PC-3 (cell line): Measurements from ENCODE around the gene ASF1B. TPM values are rescaled to one million over a fixed set of nuclear protein-coding genes. Genes with fewer than 3 reads are reported as not detected.

Source experiments
- ATAC-seq: fragments of 200-7000 bp; cut with Tn5 transposase; 2 replicates; pipeline ENCODE4 v1.9.1; 2020; ENCODE audit warnings: mild to moderate bottlenecking, moderate library complexity
- BruUV-seq: library from RNA; stranded (reverse); fragments of 400-500 nt; replicated peaks from 2 replicates; lab custom pipeline; 2021; lab: Mats Ljungman, UMichigan
- CTCF ChIA-PET: fragments of 300-600 bp; sonication (Branson Sonifier 250); formaldehyde crosslinking; loops from one replicate; lab custom pipeline; 2022; ENCODE audit warnings: antibody characterized with exemption; lab: Charles Lee
- POLR2A ChIA-PET: fragments of 300-600 bp; sonication (Branson Sonifier 250); formaldehyde crosslinking; loops from one replicate; lab custom pipeline; 2022; ENCODE audit warnings: antibody characterized with exemption; ENCODE audit not compliant: unreplicated experiment; lab: Charles Lee
- DNase-seq: peaks from one replicate; pipeline ENCODE4 v3.0.0-alpha.2; 2015
- H2AFZ ChIP-seq: fragments of 300-600 bp; sonication (generic); 2 replicates; pipeline ENCODE4 v1.6.0; 2016; ENCODE audit warnings: antibody characterized with exemption, low read length
- H3F3A ChIP-seq: fragments of 300-600 bp; sonication (generic); one replicate; pipeline ENCODE4 v1.6.0; 2017; ENCODE audit warnings: antibody characterized with exemption, low read length, control low read depth, mild to moderate bottlenecking; ENCODE audit not compliant: unreplicated experiment
- H3K27ac ChIP-seq: fragments of 300-600 bp; sonication (generic); 2 replicates; pipeline ENCODE4 v1.5.1; 2016; ENCODE audit warnings: mild to moderate bottlenecking, low read length
- H3K27me3 ChIP-seq: fragments of 300-600 bp; sonication (generic); 2 replicates; pipeline ENCODE4 v1.6.1; 2016; ENCODE audit warnings: low read length, mixed read lengths
- H3K36me3 ChIP-seq: fragments of 300-600 bp; sonication (generic); 2 replicates; pipeline ENCODE4 v1.6.1; 2016; ENCODE audit warnings: low read depth, mixed run types, low read length, mixed read lengths
- H3K4me1 ChIP-seq: fragments of 300-600 bp; sonication (generic); 2 replicates; pipeline ENCODE4 v1.5.1; 2016; ENCODE audit warnings: low read length; ENCODE audit not compliant: insufficient read depth
- H3K4me2 ChIP-seq: fragments of 300-600 bp; sonication (generic); 2 replicates; pipeline ENCODE4 v1.6.0; 2016; ENCODE audit warnings: low read length
- H3K4me3 ChIP-seq: fragments of 300-600 bp; sonication (generic); 2 replicates; pipeline ENCODE4 v1.5.1; 2016; ENCODE audit warnings: mild to moderate bottlenecking, low read length, mixed read lengths
- H3K79me2 ChIP-seq: fragments of 300-600 bp; sonication (generic); 2 replicates; pipeline ENCODE4 v1.6.1; 2017; ENCODE audit warnings: low read length, mixed read lengths
- H3K9ac ChIP-seq: fragments of 300-600 bp; sonication (generic); 2 replicates; pipeline ENCODE4 v1.6.0; 2016; ENCODE audit warnings: mild to moderate bottlenecking, low read length
- H3K9me2 ChIP-seq: fragments of 300-600 bp; sonication (generic); replicated peaks from 2 replicates; pipeline ENCODE4 v1.6.1; 2016; ENCODE audit warnings: mixed run types, low read length, mixed read lengths
- H3K9me3 ChIP-seq: fragments of 300-600 bp; sonication (generic); 2 replicates; pipeline ENCODE4 v1.6.1; 2016; ENCODE audit warnings: low read length, mixed read lengths
- H4K20me1 ChIP-seq: fragments of 300-600 bp; sonication (generic); 2 replicates; pipeline ENCODE4 v1.6.1; 2016; ENCODE audit warnings: low read length, mixed read lengths
- EZH2 ChIP-seq: fragments of 300-600 bp; sonication (generic); IDR thresholded peaks from one replicate; pipeline ENCODE4 v1.6.1; 2017; ENCODE audit warnings: antibody characterized with exemption, mild to moderate bottlenecking, low read length; ENCODE audit not compliant: unreplicated experiment
- EZH2phosphoT487 ChIP-seq: fragments of 300-600 bp; sonication (generic); IDR thresholded peaks from 2 replicates; pipeline ENCODE4 v1.6.1; 2018; ENCODE audit warnings: mild to moderate bottlenecking, antibody characterized with exemption, low read length, borderline replicate concordance
- intact Hi-C: fragments of 100-400 bp; cut with micrococcal nuclease; formaldehyde crosslinking; loops from 2 replicates; pipeline ENCODE4 v1.9.0; 2023
- total RNA-seq: library from RNA; depleted of rRNA; stranded (reverse); fragments of >200 nt; gene quantifications from 2 replicates; pipeline ENCODE4 v1.2.3, GENCODE V29; 2014
- TF ChIP-seq, protein P1 (sequence below): fragments of 300-600 bp; sonication (generic); conservative IDR thresholded peaks from 2 replicates; pipeline ENCODE4 v1.5.1; 2017; ENCODE audit warnings: antibody characterized with exemption, low read depth, mild to moderate bottlenecking, low read length

Gene ASF1B
- total RNA-seq, 1 experiment from 2014 or later: 84.7 TPM

GRCh38 chr19:14093117-14093823 is 43.1 kb downstream of the ASF1B start:
- CTCF ChIA-PET: no interaction called here
- DNase-seq (no peak), ATAC-seq (no peak)
- H3K9me2 ChIP-seq: no peaks in the 10 kb centered on the region
- intact Hi-C loops: no loop called here
- peaks cover 7% of the 10 kb centered on the region; the same call in 1 of the 2 replicates for H3K9me3 ChIP-seq
- H2AFZ ChIP-seq: no peak overlapping the region
- no peaks in the 10 kb centered on the region for H3K79me2 ChIP-seq
- peaks cover 6% of the 10 kb centered on the region for H3K36me3 ChIP-seq
- POLR2A ChIA-PET: no interaction called here
- H3K4me2 ChIP-seq: no peak overlapping the region
- no TSS peak for BruUV-seq
- H4K20me1 ChIP-seq: no peaks in the 10 kb centered on the region
- H3K9ac ChIP-seq: no peak overlapping the region
- no peaks in the 10 kb centered on the region for H3K27me3 ChIP-seq
- H3K4me3 ChIP-seq: no peak overlapping the region
- H3K27ac ChIP-seq: no peak overlapping the region
- peaks cover 8% of the 10 kb centered on the region; the same call in 1 of the 2 replicates for H3K4me1 ChIP-seq
- TF ChIP-seq, protein P1, sequence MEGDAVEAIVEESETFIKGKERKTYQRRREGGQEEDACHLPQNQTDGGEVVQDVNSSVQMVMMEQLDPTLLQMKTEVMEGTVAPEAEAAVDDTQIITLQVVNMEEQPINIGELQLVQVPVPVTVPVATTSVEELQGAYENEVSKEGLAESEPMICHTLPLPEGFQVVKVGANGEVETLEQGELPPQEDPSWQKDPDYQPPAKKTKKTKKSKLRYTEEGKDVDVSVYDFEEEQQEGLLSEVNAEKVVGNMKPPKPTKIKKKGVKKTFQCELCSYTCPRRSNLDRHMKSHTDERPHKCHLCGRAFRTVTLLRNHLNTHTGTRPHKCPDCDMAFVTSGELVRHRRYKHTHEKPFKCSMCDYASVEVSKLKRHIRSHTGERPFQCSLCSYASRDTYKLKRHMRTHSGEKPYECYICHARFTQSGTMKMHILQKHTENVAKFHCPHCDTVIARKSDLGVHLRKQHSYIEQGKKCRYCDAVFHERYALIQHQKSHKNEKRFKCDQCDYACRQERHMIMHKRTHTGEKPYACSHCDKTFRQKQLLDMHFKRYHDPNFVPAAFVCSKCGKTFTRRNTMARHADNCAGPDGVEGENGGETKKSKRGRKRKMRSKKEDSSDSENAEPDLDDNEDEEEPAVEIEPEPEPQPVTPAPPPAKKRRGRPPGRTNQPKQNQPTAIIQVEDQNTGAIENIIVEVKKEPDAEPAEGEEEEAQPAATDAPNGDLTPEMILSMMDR: no peak
- TF ChIP-seq EZH2 (no peak), EZH2phosphoT487 (no peak)
- H3F3A ChIP-seq: no peaks in the 10 kb centered on the region

GRCh38 chr19:14091813-14092462 is 44.5 kb downstream of the ASF1B start:
- TF ChIP-seq, protein P1: no peak
- TF ChIP-seq EZH2: no peak
- no peak for TF ChIP-seq EZH2phosphoT487
- POLR2A ChIA-PET: no interaction called here
- Histone ChIP-seq H4K20me1 (no peaks in the 10 kb centered on the region), H3K4me1 (peaks cover 8% of the 10 kb centered on the region; the same call in 1 of the 2 replicates), H3K9ac (peak overlapping the region; percentile 59; the same call in 1 of the 2 replicates), H3K36me3 (peaks cover 6% of the 10 kb centered on the region), H3F3A (no peaks in the 10 kb centered on the region), H3K27ac (no peak overlapping the region), H3K79me2 (no peaks in the 10 kb centered on the region), H2AFZ (peak overlapping the region; percentile 92), H3K9me2 (no peaks in the 10 kb centered on the region), H3K9me3 (peaks cover 7% of the 10 kb centered on the region; the same call in 1 of the 2 replicates), H3K4me3 (peak overlapping the region; percentile 89), H3K27me3 (no peaks in the 10 kb centered on the region), H3K4me2 (peak overlapping the region; percentile 98)
- no peak; the same call in 1 of the 2 replicates for ATAC-seq
- intact Hi-C loops: no loop called here
- CTCF ChIA-PET: no interaction called here
- TSS peak; percentile 75 for BruUV-seq
- DNase-seq: no peak
